ENCODE results near the gene MED9. TPM values are rescaled to one million over a fixed set of nuclear protein-coding genes. Genes with fewer than 3 reads are reported as not detected.
A peak's percentile ranks its signal among the peaks of the same experiment; 100 is the strongest.

The MED9 gene
- total RNA-seq, 1 donor from 2014 or later = 12.5 TPM

DNA sequence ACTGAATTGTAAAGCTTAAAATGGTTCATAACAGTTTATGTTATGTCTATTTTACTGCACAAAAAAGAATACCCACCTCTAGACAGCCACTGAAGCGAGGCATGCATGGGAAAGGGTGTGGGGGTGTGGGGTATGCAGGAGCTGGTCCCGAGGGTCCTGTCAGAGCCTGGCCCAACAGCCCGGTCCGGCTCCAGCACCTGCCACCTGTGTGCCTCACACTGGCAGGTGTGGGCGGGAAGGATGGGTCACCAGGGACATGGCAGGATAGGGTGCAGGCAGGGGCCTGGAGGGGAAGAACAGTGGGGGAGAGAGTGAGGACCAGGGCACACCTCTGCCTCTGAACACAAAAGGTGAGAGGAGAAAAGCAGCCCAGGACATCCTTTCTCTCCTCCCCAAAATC is 42.2 kb downstream of the MED9 start:
- peaks cover 0 to 4% (median 0%) of the 10 kb centered on the region in 3 donors for H3K4me1 ChIP-seq (ENCODE audit: control insufficient read depth in 3 of 3, insufficient read depth in 3 of 3, low read length in 3 of 3)
- no peak overlapping the region for H3K9ac ChIP-seq (ENCODE audit: low read depth in 1 of 3, low read length in 3 of 3)
- H3K36me3 ChIP-seq (ENCODE audit: control insufficient read depth in 3 of 3, insufficient read depth in 3 of 3, low read length in 3 of 3) = peaks cover 0 to 3% (median 3%) of the 10 kb centered on the region in 3 donors
- H3K4me3 ChIP-seq (ENCODE audit: low read length in 3 of 3) = no peak overlapping the region
- H3K27me3 ChIP-seq (ENCODE audit: control insufficient read depth in 3 of 3, insufficient read depth in 3 of 3, low read length in 3 of 3) = no peaks in the 10 kb centered on the region
- no peaks in the 10 kb centered on the region for H3K9me3 ChIP-seq (ENCODE audit: control insufficient read depth in 3 of 3, low read length in 3 of 3)
- no peak overlapping the region for H3K27ac ChIP-seq (ENCODE audit: low read depth, low read length)

DNA sequence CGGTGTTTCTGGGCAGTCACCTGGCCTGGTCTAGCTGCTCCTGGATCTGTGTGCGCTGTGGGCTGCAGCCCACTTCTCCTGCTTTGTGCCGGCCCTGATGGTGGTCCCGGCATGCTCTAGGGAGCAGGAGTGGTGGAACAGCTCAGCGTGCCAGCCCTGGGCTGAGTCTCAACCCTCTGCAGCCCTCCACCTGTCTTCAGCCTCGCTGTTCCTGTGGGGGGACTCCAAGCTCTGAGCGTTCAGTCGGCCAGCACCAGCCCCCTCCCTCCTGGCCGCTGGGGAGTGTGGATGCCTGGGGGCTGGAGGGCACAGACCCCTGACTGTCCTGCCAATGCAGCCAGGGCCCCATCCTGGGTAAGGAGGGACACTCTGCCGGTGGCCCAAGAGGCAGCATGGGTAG is 43.1 kb downstream of the MED9 start:
- Histone ChIP-seq H3K9ac (ENCODE audit: low read depth in 1 of 3, low read length in 3 of 3) (no peak overlapping the region), H3K9me3 (ENCODE audit: control insufficient read depth in 3 of 3, low read length in 3 of 3) (no peaks in the 10 kb centered on the region), H3K4me1 (ENCODE audit: control insufficient read depth in 3 of 3, insufficient read depth in 3 of 3, low read length in 3 of 3) (peaks cover 0 to 4% (median 0%) of the 10 kb centered on the region in 3 donors), H3K27ac (ENCODE audit: low read depth, low read length) (no peak overlapping the region), H3K36me3 (ENCODE audit: control insufficient read depth in 3 of 3, insufficient read depth in 3 of 3, low read length in 3 of 3) (peaks cover 0 to 3% (median 3%) of the 10 kb centered on the region in 3 donors), H3K27me3 (ENCODE audit: control insufficient read depth in 3 of 3, insufficient read depth in 3 of 3, low read length in 3 of 3) (no peaks in the 10 kb centered on the region), H3K4me3 (ENCODE audit: low read length in 3 of 3) (no peak overlapping the region)

DNA sequence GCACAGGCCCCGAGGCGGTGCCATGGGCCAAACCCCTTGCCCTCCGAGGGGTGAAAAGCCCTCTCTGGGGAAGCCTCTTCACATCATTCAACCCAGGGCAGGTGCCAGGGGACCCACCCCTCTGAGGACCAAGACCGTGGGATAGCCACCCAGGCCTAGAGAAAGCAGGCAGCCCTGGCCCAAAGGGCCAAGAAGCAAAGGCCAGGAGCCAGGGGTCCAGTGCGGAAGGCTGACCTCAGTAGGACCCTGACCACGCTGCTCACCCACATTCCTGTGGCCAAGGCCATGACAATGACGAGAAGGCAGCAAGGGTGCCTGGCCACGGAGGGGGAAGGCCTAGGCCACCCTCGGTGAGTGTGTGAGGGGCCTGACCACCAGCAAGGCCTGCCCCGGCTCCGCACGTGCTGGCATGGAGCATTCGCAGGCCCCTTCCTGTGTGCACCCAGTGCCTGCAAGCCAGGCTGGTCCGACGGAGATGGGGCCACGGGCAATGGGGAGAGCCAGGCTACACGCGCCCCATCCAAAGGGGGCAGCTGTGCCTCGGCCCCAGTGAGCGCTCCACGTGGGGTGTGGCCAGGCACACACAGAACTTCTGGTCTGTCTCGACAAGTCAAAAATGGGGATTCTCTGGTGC is 43.9 kb downstream of the MED9 start:
- Histone ChIP-seq H3K27ac (ENCODE audit: low read depth, low read length) (no peak overlapping the region), H3K36me3 (ENCODE audit: control insufficient read depth in 3 of 3, insufficient read depth in 3 of 3, low read length in 3 of 3) (peaks cover 0 to 3% (median 3%) of the 10 kb centered on the region in 3 donors), H3K27me3 (ENCODE audit: control insufficient read depth in 3 of 3, insufficient read depth in 3 of 3, low read length in 3 of 3) (no peaks in the 10 kb centered on the region), H3K9me3 (ENCODE audit: control insufficient read depth in 3 of 3, low read length in 3 of 3) (no peaks in the 10 kb centered on the region), H3K4me3 (ENCODE audit: low read length in 3 of 3) (no peak overlapping the region), H3K9ac (ENCODE audit: low read depth in 1 of 3, low read length in 3 of 3) (no peak overlapping the region), H3K4me1 (ENCODE audit: control insufficient read depth in 3 of 3, insufficient read depth in 3 of 3, low read length in 3 of 3) (peaks cover 0 to 7% (median 5%) of the 10 kb centered on the region in 3 donors)

DNA sequence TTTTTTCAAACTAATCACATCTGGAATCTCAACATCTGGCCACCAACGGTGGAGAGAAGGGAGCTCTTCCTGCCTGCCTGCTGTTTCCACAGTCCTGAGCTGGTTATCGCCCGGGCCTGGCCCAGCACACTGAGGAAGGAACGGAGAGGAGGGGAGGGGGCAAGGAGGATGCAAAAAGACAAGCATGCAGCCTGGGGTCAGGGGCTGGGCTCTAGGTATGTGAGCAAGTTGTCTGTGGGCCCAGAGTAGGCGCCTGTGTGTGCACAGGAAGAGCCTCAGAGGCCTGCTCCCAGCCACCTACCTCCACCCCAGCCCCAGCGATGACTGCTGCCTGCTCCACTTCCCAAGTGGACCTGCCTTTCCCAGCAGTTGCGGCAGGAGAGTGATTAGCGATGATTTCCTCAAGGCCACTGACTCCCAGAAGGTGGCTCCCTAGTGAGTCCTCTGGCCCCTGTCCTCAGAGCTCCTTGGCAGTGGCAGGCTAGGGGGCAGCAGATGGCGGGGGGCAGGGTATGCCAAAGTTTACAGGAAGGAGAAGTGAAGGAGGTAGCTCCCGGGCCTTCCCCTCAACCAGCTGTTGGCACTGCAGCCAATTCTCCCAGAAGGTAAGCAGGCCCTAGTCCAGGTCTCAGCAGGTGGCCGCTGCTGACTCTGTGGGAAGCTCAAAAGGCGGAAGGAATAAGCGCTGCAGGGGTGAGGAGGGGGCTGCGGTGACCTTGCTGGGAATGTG is 46.4 kb downstream of the MED9 start:
- H3K9me3 ChIP-seq (ENCODE audit: control insufficient read depth in 3 of 3, low read length in 3 of 3) = no peaks in the 10 kb centered on the region
- no peak overlapping the region for H3K4me3 ChIP-seq (ENCODE audit: low read length in 3 of 3)
- no peaks in the 10 kb centered on the region for H3K27me3 ChIP-seq (ENCODE audit: control insufficient read depth in 3 of 3, insufficient read depth in 3 of 3, low read length in 3 of 3)
- peaks cover 19 to 32% (median 23%) of the 10 kb centered on the region in 3 donors for H3K4me1 ChIP-seq (ENCODE audit: control insufficient read depth in 3 of 3, insufficient read depth in 3 of 3, low read length in 3 of 3)
- H3K27ac ChIP-seq (ENCODE audit: low read depth, low read length) = no peak overlapping the region
- no peak overlapping the region for H3K9ac ChIP-seq (ENCODE audit: low read depth in 1 of 3, low read length in 3 of 3)
- H3K36me3 ChIP-seq (ENCODE audit: control insufficient read depth in 3 of 3, insufficient read depth in 3 of 3, low read length in 3 of 3) = peaks cover 0 to 3% (median 3%) of the 10 kb centered on the region in 3 donors

GRCh38 chr17:17523731-17524490 is 47.1 kb downstream of the MED9 start:
- Histone ChIP-seq H3K4me3 (ENCODE audit: low read length in 3 of 3) (no peak overlapping the region), H3K27ac (ENCODE audit: low read depth, low read length) (no peak overlapping the region), H3K4me1 (ENCODE audit: control insufficient read depth in 3 of 3, insufficient read depth in 3 of 3, low read length in 3 of 3) (peaks cover 24 to 39% (median 31%) of the 10 kb centered on the region in 3 donors), H3K27me3 (ENCODE audit: control insufficient read depth in 3 of 3, insufficient read depth in 3 of 3, low read length in 3 of 3) (no peaks in the 10 kb centered on the region), H3K9ac (ENCODE audit: low read depth in 1 of 3, low read length in 3 of 3) (no peak overlapping the region), H3K9me3 (ENCODE audit: control insufficient read depth in 3 of 3, low read length in 3 of 3) (no peaks in the 10 kb centered on the region), H3K36me3 (ENCODE audit: control insufficient read depth in 3 of 3, insufficient read depth in 3 of 3, low read length in 3 of 3) (peaks cover 0 to 3% (median 3%) of the 10 kb centered on the region in 3 donors)

GRCh38 chr17:17525311-17525710 is 48.5 kb downstream of the MED9 start:
- Histone ChIP-seq H3K9me3 (ENCODE audit: control insufficient read depth in 3 of 3, low read length in 3 of 3) (no peaks in the 10 kb centered on the region), H3K4me3 (ENCODE audit: low read length in 3 of 3) (no peak overlapping the region), H3K27ac (ENCODE audit: low read depth, low read length) (no peak overlapping the region), H3K36me3 (ENCODE audit: control insufficient read depth in 3 of 3, insufficient read depth in 3 of 3, low read length in 3 of 3) (peaks cover 0 to 3% (median 3%) of the 10 kb centered on the region in 3 donors), H3K27me3 (ENCODE audit: control insufficient read depth in 3 of 3, insufficient read depth in 3 of 3, low read length in 3 of 3) (no peaks in the 10 kb centered on the region), H3K9ac (ENCODE audit: low read depth in 1 of 3, low read length in 3 of 3) (peak overlapping the region in 1 of 3 donors; percentile 8), H3K4me1 (ENCODE audit: control insufficient read depth in 3 of 3, insufficient read depth in 3 of 3, low read length in 3 of 3) (peaks cover 29 to 41% (median 36%) of the 10 kb centered on the region in 3 donors)

GRCh38 chr17:17525956-17526355 is 49.2 kb downstream of the MED9 start:
- H3K4me1 ChIP-seq (ENCODE audit: control insufficient read depth in 3 of 3, insufficient read depth in 3 of 3, low read length in 3 of 3) = peaks cover 29 to 41% (median 36%) of the 10 kb centered on the region in 3 donors
- no peaks in the 10 kb centered on the region for H3K27me3 ChIP-seq (ENCODE audit: control insufficient read depth in 3 of 3, insufficient read depth in 3 of 3, low read length in 3 of 3)
- H3K27ac ChIP-seq (ENCODE audit: low read depth, low read length) = peak overlapping the region; percentile 86
- H3K36me3 ChIP-seq (ENCODE audit: control insufficient read depth in 3 of 3, insufficient read depth in 3 of 3, low read length in 3 of 3) = peaks cover 0 to 3% (median 3%) of the 10 kb centered on the region in 3 donors
- no peaks in the 10 kb centered on the region for H3K9me3 ChIP-seq (ENCODE audit: control insufficient read depth in 3 of 3, low read length in 3 of 3)
- peak overlapping the region; percentile 45 to 85 (median 70) for H3K9ac ChIP-seq (ENCODE audit: low read depth in 1 of 3, low read length in 3 of 3)
- H3K4me3 ChIP-seq (ENCODE audit: low read length in 3 of 3) = peak overlapping the region in 1 of 3 donors; percentile 20

- peak overlapping the region in 1 of 3 donors; percentile 36 for H3K4me3 ChIP-seq (ENCODE audit: low read length in 3 of 3)
- peak overlapping the region; percentile 53 to 85 (median 70) for H3K9ac ChIP-seq (ENCODE audit: low read depth in 1 of 3, low read length in 3 of 3)
- H3K9me3 ChIP-seq (ENCODE audit: control insufficient read depth in 3 of 3, low read length in 3 of 3) = no peaks in the 10 kb centered on the region
- H3K27me3 ChIP-seq (ENCODE audit: control insufficient read depth in 3 of 3, insufficient read depth in 3 of 3, low read length in 3 of 3) = no peaks in the 10 kb centered on the region
- peaks cover 0 to 3% (median 0%) of the 10 kb centered on the region in 3 donors for H3K36me3 ChIP-seq (ENCODE audit: control insufficient read depth in 3 of 3, insufficient read depth in 3 of 3, low read length in 3 of 3)
- H3K27ac ChIP-seq (ENCODE audit: low read depth, low read length) = peak overlapping the region; percentile 86
- H3K4me1 ChIP-seq (ENCODE audit: control insufficient read depth in 3 of 3, insufficient read depth in 3 of 3, low read length in 3 of 3) = peaks cover 29 to 41% (median 36%) of the 10 kb centered on the region in 3 donors
Observed at GRCh38 chr17:17526369-17526768, 49.6 kb downstream of the MED9 start.

GRCh38 chr17:17527534-17527933 is 50.7 kb downstream of the MED9 start:
- H3K27ac ChIP-seq (ENCODE audit: low read depth, low read length) = peak overlapping the region; percentile 86
- peaks cover 29 to 41% (median 36%) of the 10 kb centered on the region in 3 donors for H3K4me1 ChIP-seq (ENCODE audit: control insufficient read depth in 3 of 3, insufficient read depth in 3 of 3, low read length in 3 of 3)
- H3K4me3 ChIP-seq (ENCODE audit: low read length in 3 of 3) = peak overlapping the region in 1 of 3 donors; percentile 17

More at GRCh38 chr17:17527534-17527933, 50.7 kb downstream of the MED9 start:
- Histone ChIP-seq H3K9me3 (ENCODE audit: control insufficient read depth in 3 of 3, low read length in 3 of 3) (peaks cover 0 to 2% (median 0%) of the 10 kb centered on the region in 3 donors), H3K27me3 (ENCODE audit: control insufficient read depth in 3 of 3, insufficient read depth in 3 of 3, low read length in 3 of 3) (no peaks in the 10 kb centered on the region), H3K36me3 (ENCODE audit: control insufficient read depth in 3 of 3, insufficient read depth in 3 of 3, low read length in 3 of 3) (no peaks in the 10 kb centered on the region), H3K9ac (ENCODE audit: low read depth in 1 of 3, low read length in 3 of 3) (peak overlapping the region; percentile 38 to 76 (median 54))

All from skeletal muscle tissue (tissue), 4 donors.